ENCODE measurements around the gene ALB.
A peak's percentile ranks its signal among the peaks of the same experiment; 100 is the strongest.

ALB gene

DNA sequence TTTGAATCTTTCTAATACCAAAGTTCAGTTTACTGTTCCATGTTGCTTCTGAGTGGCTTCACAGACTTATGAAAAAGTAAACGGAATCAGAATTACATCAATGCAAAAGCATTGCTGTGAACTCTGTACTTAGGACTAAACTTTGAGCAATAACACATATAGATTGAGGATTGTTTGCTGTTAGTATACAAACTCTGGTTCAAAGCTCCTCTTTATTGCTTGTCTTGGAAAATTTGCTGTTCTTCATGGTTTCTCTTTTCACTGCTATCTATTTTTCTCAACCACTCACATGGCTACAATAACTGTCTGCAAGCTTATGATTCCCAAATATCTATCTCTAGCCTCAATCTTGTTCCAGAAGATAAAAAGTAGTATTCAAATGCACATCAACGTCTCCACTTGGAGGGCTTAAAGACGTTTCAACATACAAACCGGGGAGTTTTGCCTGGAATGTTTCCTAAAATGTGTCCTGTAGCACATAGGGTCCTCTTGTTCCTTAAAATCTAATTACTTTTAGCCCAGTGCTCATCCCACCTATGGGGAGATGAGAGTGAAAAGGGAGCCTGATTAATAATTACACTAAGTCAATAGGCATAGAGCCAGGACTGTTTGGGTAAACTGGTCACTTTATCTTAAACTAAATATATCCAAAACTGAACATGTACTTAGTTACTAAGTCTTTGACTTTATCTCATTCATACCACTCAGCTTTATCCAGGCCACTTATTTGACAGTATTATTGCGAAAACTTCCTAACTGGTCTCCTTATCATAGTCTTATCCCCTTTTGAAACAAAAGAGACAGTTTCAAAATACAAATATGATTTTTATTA lies 28.3 kb downstream of the ALB start:
- DNase-seq = peak; percentile 21

DNA sequence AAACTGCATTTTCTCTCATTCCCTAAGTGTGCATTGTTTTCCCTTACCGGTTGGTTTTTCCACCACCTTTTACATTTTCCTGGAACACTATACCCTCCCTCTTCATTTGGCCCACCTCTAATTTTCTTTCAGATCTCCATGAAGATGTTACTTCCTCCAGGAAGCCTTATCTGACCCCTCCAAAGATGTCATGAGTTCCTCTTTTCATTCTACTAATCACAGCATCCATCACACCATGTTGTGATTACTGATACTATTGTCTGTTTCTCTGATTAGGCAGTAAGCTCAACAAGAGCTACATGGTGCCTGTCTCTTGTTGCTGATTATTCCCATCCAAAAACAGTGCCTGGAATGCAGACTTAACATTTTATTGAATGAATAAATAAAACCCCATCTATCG lies 29.1 kb downstream of the ALB start:
- DNase-seq = no peak

DNA sequence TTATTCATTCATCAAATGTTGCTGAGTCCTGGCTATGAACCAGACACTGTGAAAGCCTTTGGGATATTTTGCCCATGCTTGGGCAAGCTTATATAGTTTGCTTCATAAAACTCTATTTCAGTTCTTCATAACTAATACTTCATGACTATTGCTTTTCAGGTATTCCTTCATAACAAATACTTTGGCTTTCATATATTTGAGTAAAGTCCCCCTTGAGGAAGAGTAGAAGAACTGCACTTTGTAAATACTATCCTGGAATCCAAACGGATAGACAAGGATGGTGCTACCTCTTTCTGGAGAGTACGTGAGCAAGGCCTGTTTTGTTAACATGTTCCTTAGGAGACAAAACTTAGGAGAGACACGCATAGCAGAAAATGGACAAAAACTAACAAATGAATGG lies 30.2 kb downstream of the ALB start:
- peak; percentile 17 for DNase-seq

DNA sequence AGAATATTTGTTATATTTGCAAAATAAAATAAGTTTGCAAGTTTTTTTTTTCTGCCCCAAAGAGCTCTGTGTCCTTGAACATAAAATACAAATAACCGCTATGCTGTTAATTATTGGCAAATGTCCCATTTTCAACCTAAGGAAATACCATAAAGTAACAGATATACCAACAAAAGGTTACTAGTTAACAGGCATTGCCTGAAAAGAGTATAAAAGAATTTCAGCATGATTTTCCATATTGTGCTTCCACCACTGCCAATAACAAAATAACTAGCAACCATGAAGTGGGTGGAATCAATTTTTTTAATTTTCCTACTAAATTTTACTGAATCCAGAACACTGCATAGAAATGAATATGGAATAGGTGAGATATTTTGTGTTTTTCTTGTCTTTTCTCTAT lies 31.9 kb downstream of the ALB start, which contains the start of gene AFP:
TSS of gene AFP (plus strand) at position 238 of the 400 bp plus-strand sequence. CDS start at position 280, 42 bp downstream.
- DNase-seq = no peak

DNA sequence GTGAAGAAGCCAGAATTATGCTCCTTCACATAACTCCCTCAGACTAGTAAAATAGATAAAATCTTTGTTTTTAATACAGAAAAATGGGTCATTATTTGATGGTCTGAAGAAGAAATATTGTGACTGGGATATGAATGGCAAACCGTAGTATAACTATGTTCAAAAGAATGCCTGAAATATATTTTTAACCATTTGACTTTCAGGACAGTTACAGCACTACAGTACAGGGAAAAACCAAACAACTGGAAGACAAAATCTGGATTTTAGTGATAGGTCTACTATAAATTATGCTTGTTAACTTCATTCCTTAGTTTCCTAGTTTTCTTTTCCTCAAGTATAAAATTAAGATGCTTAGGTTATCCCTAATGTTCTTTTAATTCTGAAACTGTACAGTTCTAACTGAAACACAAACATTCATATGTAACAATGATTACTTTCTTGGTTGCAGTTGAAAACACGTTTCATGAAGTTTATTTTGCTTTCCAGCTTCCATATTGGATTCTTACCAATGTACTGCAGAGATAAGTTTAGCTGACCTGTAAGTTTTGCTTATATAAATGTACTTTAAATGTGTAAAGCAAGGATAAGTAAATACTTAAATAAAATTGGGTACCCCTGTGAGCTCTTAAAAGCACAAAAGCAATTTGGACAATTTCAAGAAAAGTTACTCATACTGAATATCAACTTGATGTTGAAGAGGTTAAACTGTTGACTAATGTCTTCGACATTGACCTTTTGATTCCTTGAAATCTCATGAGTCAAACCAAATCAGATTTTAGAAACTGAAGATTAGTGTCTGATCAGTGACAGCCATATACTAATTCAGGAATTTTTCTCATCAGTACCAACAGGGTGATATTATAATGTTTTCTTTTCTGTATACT lies 32.8 kb downstream of the ALB start:
- no peak for DNase-seq

DNA sequence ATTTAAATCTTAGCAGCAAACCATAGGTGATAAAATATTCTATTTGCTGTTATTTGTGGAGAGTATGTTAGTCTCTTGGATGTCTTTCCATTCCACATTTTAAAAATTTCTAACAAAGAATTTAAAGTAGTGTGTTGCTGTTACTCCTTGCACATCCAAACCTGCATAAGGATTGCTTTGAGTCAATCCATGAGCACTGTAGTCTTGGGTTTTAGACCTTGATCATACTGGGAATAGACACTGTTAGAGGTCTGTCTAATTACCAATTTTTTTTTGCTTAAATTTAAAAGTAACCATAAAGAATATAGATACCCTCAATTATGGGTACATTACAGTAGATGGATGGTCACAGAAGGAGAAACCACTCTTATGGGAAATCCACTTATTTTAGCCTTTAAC lies 33.5 kb downstream of the ALB start:
- no peak for DNase-seq

DNA sequence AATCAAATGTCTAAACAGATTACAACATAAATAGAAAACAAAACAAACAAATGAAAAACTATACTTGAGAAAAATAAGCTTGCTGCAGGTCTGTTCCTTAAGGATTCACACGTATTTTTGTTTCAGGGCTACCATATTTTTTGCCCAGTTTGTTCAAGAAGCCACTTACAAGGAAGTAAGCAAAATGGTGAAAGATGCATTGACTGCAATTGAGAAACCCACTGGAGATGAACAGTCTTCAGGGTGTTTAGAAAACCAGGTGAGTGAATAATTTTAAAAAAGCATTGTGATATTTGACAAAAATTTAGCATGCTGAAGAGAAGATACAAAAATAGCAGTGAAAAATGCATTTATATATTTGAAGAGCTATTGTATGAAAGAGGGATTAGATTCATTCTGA lies 34.0 kb downstream of the ALB start:
- DNase-seq = no peak

DNA sequence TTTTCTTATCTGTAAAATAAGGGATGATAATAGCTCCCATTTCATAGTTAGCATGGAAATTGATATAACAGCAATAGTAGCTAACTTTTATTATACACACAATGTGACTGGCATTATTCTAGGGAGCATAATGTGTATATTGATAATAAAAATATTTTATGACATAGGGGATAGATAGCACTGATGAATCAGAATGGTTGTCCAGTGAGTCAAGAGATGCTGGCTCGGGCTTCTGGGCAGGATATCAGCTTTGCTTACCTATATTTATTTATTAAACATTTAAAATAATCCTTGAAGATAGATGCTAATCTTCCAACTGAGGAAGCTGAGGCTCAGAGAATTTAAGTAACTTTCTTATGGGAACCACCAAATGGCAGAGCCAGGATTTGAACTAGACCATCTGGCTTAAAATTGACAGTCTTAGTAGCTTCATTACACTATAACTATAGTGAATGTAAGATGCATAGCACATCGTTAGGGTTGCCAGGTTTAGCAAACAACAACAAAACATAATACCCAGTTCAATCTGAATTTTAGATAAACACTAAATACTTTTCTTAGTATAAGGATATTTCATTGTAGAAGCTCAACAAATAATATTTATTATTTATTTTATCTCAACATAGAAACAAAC lies 34.6 kb downstream of the ALB start:
- no peak for DNase-seq

DNA sequence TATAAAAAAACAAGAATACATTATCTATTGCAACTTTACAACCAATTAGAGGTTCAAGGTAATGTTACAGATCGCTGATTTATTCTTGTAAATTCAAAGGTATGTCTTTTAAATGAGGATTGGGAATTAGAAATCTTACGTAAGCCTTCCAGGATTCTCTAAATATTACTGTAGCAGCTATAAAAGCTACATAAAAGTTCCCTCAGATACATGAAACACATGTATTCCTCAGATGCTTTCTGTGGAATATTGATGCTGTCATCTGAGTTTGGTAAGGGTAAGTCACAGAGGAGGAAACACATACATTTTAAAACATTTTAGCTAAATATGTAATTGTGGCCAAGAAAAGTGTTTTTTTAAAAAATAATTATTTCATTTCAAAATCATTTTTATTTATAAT lies 35.4 kb downstream of the ALB start:
- no peak for DNase-seq

DNA sequence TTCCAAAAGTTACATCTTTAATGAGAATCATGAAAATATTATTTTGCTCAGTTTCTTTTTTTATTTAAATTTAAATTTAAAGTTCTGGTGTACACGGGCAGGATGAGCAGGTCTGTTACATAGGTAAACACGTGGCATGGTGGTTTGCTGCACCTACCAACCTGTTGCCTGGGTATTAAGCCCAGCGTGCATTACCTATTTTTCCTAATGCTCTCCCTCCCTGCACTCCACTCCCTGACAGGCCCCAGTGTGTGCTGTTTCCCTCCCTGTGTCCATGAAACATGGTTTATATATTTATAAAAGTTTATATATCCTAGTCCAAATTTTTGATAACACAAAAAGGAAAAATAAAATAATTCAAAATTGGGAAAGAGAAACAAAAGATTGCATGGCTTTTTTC lies 35.9 kb downstream of the ALB start:
- DNase-seq = no peak

DNA sequence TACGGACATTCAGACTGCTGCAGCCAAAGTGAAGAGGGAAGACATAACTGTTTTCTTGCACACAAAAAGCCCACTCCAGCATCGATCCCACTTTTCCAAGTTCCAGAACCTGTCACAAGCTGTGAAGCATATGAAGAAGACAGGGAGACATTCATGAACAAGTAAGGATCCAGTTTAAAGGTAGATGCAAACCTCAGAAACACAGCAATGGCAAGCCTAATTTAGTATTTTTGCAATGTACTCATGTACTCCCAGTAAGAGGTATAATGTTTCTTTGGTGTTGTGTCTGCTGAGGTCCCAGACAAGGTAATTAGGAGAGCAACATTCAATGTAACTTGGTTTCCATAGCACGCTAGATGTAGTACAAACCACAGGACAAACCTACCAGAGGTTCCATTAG lies 36.6 kb downstream of the ALB start:
- DNase-seq = no peak

DNA sequence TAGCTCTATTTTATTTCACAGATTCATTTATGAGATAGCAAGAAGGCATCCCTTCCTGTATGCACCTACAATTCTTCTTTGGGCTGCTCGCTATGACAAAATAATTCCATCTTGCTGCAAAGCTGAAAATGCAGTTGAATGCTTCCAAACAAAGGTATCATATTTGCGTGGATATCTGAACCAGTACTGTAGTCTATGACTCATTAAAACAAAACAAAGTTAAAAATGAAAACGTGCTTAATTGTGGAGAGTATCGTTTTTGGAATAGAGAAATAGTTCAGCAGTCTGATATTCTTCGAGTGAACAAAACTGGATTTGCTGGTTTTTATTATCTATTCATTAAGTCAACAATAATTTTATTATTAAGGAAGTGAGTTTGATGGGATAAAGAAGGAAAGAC lies 38.2 kb downstream of the ALB start:
- no peak for DNase-seq

DNA sequence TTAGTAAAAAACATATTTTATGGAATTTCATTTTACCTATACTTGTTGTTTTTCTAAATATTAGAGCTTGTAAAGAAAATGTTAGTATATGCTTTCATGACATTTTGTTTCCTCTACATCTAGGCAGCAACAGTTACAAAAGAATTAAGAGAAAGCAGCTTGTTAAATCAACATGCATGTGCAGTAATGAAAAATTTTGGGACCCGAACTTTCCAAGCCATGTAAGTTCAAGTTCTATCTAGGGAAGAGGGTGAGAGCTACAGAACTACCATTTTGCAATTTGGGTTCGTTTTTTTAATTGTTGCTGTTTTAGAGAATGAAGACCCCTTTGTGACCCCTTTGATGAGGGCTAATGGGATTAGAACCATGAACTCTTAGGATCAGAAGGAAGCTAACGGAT lies 39.1 kb downstream of the ALB start:
- DNase-seq = no peak

DNA sequence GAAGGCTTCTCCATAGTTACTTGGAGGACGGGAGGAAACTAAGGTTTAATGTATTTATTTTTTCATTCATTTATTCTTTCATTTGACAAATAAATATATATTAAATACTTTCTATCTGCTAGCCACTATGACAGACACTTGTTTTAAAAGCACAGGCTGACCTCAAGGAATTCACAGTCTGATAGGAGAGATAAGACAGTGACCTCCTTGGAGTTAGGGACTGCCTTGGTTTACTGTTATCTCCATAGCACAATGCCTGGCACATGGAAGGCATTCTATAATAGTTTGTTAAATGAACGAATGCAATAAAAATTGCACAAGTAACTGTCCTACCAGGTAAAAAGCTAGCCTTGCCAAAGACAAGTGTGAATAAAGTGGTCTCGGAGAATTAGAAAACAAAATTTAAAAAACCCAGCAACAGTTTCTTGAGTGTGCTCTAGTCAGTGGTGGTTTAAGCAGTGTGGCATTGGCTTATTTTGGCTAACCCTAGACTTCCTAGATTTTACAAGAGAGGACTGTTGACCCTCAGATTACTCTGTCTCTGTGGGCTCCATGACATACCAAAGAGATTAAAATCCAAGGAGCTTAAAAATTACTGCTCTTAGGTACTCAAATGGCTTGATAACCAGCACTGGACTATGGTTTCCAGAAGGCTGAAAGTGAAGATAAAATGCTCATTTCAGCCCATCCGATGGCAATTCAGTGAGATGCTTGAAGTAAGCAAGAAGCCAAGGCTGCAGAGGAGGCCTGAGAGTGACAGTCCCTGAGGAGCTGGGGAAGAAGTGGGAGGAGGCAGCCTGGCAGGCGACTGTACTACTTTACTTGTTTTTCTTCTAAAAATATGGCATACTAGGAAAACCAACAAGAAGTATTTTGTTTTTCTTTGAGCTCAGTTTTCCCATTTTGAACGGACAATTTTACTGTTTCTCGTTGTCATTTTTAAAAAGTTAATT lies 41.6 kb downstream of the ALB start:
- DNase-seq = no peak

DNA sequence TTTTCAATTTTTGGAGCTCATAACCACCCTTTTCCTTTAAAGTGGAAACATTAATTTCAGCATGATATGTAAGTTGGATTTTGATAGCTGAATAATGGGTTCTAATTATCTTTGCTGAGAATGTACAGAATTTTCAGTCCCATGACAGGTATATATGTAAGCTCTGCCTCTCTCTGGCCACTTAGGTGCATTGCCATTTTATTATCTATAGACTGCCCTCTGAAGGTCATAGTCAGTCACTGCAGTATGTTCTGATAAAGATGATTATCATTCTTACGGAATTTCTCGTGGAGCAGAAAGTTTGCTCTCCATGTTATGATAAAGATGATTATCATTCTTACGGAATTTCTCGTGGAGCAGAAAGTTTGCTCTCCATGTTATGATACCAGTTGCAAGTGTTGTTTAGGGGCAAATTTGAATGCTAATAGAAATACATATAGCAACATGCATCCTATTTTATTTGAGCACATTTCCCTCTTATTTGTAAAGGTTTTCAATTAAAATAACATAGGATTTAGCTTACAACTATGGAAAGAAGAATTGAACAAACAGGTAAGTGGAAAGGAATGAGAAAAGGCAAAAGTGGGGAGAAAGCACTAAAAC lies 42.4 kb downstream of the ALB start:
- peak; percentile 77 for DNase-seq

DNA sequence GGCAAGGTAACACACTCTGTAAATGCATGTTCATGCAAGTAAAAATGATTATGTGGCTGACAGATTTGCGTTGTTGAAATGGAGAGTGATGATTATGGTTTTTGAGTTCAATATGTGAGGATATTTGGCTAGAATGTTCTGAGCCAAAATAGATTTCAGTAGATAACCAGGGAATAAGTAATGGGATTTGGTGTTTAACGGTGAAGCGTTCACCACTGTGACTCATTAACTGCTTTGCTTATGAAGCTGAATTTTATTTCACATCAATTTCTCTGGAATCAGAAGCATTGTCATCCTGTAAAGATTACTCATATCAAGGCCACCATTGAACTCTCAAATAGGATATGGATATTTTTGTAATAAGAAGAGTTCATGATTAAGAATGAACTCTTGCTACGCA lies 43.6 kb downstream of the ALB start:
- DNase-seq = no peak

DNA sequence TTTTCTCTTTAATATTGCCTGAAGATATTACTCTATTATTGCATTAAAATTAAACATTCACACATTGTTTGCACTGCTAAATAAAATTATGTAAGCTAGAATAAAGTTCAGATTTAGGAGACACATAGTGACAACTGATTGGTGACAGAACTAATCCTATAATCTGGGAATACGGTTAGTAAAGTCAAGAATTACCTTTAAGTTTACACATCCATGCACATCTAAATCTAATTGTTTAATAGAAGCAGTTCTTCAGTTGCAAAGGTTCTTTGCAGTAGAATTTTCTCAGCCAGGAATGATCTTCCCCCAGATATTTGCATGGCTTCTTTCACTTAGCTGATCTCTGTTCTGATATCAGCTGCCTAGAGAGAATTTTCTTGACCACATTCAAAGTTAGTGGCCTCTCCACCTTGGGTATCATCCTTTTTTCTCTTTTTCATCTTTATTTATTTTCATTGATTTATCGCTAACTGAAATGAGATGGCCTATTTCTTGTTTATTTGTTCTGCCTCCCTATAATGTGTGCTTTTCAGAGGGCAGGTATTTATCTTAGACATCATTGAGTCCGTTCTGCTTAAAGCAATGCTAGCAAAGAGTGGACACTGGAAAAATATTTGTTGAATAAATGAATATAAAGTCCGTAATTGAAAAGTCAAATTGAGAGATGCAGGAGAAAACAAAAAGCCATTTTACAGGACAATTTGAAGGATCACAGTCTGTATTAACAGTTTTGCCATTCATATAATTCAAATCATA lies 44.5 kb downstream of the ALB start:
- DNase-seq = no peak

DNA sequence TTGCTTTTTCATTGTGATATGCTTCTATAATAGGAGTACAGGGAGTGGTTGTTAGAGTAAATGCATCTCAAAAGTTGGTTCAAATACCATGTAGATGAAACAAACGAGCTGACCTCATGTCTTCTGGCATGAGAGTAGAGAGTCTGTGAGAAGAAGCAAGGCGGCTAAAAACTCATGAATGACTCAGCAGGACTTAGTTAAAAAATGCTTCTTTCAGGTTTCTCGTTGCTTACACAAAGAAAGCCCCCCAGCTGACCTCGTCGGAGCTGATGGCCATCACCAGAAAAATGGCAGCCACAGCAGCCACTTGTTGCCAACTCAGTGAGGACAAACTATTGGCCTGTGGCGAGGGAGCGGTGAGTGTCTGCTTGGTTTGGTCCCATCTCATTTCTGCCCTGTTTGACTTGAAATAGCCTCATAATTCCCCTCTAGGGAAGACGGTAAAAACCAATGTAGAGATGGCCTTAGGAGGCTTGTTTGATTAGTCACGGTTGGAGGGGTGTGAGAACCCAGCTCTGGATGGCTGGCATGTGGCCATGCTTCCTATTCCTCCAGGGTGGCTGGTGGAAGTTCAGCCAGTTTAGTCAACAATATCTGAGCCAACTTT lies 46.4 kb downstream of the ALB start:
- DNase-seq = no peak

DNA sequence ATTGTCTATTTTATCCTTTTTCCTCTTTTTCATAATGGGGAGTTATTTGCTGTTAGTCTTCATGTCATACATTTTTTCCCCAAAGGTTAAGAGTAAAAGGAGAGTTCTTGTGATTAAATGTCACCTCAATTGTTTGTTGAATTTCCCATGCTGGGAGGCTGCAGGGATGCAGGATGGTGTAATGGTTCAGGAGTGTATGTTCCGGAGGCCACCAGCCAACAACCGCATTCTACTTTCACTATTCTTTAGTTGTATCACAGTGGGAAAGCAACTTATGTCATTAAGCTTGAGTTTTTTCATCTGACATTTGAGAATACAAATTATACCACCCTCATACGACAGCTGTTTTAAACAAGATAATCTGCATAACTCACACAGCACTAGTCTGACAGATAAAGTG lies 47.3 kb downstream of the ALB start:
- no peak for DNase-seq

DNA sequence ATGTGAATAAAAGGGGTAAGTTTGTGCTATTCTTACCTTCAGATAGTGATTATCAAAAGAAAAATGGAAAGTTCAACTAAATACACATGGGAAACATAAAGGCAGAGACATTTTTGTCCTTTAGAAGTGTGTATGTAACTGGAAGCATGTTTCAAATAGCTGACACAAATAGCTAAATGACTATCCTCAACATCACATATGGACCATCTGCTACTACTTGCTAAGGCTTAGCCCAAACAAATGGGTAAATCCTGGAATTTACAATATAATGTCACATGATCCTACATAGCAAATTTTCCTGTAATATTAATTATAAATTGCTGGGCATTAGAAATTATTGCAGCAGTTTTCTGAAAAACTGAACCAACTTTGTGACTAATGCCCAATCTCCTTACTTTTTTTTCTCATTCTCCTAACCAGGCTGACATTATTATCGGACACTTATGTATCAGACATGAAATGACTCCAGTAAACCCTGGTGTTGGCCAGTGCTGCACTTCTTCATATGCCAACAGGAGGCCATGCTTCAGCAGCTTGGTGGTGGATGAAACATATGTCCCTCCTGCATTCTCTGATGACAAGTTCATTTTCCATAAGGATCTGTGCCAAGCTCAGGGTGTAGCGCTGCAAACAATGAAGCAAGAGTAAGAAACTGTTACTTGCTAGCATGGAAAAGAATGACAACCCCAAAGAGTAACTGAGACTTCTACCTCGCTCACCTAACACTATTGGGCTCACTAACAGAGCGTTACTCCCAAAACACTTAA lies 48.1 kb downstream of the ALB start:
- DNase-seq = no peak

Measured in hematopoietic multipotent progenitor cell treated with erythropoietin and hydrocortisone succinate and interleukin-3 and kit ligand, for 8 days (in vitro differentiated cells).